Muscle layer of duodenum (tissue), 2 donors: ENCODE data around the gene RAB40C.

ENCODE experiments used
- H3K27ac ChIP-seq: one replicate; pipeline ENCODE4 v1.7.0; 2013; ENCODE audit warnings: mild to moderate bottlenecking, low read length
- H3K27me3 ChIP-seq: one replicate; pipeline ENCODE4 v1.7.0; 2013; ENCODE audit warnings: low read depth, mild to moderate bottlenecking, control low read depth, low read length
- H3K36me3 ChIP-seq, 2 donors: one replicate each; pipeline ENCODE4 v1.7.0; 2013; ENCODE audit warnings: low read length in 2 of 2, control low read depth in 1 of 2, mild to moderate bottlenecking in 1 of 2; ENCODE audit not compliant: insufficient read depth in 2 of 2, control insufficient read depth in 1 of 2
- H3K4me1 ChIP-seq, 2 donors: one replicate each; pipeline ENCODE4 v1.7.0; 2013; ENCODE audit warnings: low read length in 2 of 2, mild to moderate bottlenecking in 2 of 2, control low read depth in 1 of 2, moderate library complexity in 1 of 2; ENCODE audit not compliant: insufficient read depth in 2 of 2, control insufficient read depth in 1 of 2
- H3K4me3 ChIP-seq, 2 donors: one replicate each; pipeline ENCODE4 v1.7.0; 2013; ENCODE audit warnings: low read length in 2 of 2, low read depth in 1 of 2, mild to moderate bottlenecking in 1 of 2
- H3K9me3 ChIP-seq, 2 donors: one replicate each; pipeline ENCODE4 v1.7.0; 2013; ENCODE audit warnings: low read length in 2 of 2, control low read depth in 1 of 2, mild to moderate bottlenecking in 1 of 2; ENCODE audit not compliant: control insufficient read depth in 1 of 2
- donor health status: healthy.

The RAB40C gene, protein sequence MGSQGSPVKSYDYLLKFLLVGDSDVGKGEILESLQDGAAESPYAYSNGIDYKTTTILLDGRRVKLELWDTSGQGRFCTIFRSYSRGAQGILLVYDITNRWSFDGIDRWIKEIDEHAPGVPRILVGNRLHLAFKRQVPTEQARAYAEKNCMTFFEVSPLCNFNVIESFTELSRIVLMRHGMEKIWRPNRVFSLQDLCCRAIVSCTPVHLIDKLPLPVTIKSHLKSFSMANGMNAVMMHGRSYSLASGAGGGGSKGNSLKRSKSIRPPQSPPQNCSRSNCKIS

DNA sequence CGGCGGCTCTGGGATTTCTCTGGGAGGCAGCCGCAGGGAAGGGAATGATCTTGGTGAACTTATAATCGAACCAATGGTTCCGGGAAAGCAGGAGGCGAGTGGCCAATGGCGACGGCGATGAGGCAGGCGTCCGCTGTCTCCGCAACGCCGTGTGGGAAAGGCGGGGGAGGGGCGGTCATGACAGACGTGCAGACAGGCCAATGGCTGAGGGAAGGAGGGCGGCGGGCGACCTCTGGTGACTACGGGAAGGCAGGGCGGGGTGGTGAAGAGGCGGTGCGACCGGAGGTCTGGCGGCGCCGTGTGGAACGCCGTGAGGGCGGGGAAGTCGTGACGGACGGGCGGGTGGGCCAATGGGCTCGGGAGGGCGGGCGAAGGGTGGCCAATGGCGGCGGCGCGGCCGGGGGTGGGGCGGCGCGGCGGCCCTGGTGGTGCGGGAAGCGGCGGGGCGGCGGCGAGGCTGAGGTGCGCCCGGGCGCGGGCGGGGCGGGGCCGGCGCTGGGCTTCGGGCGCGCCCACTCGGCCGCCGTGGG, at the start of gene RAB40C:
Gene RAB40C, plus strand, starts transcription at position 409 of the 530 bp plus-strand sequence. CDS start 226 bp downstream, outside the sequence.
- Histone ChIP-seq H3K4me3 (peak within 1 kb of the TSS; percentile 76 to 92), H3K4me1 (peaks cover 18 to 39% of the 10 kb centered on the region in 2 donors), H3K36me3 (no peaks in the 10 kb centered on the region), H3K9me3 (no peaks in the 10 kb centered on the region), H3K27me3 (peaks cover 5% of the 10 kb centered on the region), H3K27ac (peak within 1 kb of the TSS; percentile 85)

DNA sequence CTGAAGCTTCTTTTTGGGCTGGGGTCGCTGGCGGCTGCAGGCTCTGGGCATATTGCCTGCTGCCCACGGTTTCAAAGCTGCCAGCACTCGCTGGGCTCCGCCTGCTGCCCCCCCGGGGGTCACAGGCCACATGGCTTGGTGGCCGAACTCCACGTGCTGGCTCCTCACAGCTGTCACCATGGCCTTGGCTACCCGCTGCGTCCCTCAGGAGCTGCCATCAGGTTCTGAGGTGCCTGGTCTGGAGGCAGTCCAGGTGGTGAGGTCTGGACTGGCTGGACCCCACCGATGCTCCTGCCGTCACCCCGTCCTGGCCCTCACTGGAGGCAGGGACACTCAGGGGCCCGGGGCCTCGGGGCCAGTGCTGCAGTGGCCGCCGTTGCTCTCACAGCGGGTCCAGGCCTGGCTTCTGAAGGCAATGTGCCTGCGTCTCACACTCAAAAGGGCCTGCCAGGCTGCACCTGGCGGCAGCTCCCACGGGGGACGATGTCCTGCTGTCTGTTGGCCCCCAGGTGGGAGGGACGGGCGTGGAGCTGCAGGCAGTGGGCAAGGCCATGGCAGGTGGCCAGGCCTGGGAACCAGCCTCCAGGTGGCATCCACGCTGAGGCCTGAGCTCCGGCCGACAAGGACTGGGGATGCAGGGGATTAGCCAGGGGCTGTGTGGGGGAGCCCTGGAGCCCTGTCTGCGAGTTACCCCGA, 49.1 kb upstream of the RAB40C start:
- Histone ChIP-seq H3K27me3 (no peaks in the 10 kb centered on the region), H3K4me1 (no peaks in the 10 kb centered on the region), H3K4me3 (no peak overlapping the region), H3K27ac (no peak overlapping the region), H3K9me3 (no peaks in the 10 kb centered on the region), H3K36me3 (peaks cover 0 to 27% of the 10 kb centered on the region in 2 donors)

DNA sequence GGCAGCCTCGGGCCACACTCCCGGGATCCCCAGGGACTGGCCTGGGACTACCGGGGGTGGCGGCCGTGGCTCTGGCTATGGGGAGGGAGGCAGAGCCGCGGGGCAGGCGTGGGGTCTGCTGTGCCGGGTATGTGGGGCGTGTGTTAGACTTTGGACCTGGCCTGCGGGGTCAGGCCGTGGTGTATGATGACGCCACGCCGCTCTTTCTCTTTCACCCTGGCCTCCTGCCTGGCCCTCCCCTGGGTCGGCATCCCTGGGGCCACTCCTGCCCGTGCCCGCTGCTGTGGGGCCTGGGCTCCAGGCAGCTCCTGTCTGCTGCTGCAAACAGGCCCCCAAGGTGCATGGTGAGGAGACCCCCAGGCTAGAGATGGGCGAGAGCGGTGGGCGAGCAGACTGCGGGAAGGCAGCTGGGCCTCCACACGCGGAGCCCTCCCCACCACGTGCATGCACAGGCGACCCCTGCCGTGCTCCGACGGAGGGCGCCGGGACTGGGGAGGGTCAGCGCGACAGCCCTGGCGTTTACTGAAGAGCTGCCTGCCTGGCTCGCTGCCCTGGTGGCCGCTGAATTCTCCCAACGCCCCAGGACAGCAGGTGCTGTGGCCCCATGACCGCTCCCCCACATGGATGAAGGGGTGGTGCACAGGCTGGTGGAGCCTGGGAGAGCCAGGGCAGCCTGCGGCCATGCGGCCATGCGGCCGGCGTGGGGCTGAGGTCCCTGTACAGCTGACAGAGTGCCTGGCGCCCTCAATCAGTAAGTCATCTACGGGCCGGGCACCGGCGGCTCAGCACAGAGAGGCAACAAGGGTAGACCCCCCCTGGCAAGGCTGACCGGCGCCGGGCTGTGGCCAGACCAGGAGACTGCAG, 46.3 kb upstream of the RAB40C start:
- Histone ChIP-seq H3K9me3 (no peaks in the 10 kb centered on the region), H3K4me3 (no peak overlapping the region), H3K27ac (no peak overlapping the region), H3K27me3 (no peaks in the 10 kb centered on the region), H3K36me3 (peaks cover 0 to 16% of the 10 kb centered on the region in 2 donors), H3K4me1 (no peaks in the 10 kb centered on the region)

DNA sequence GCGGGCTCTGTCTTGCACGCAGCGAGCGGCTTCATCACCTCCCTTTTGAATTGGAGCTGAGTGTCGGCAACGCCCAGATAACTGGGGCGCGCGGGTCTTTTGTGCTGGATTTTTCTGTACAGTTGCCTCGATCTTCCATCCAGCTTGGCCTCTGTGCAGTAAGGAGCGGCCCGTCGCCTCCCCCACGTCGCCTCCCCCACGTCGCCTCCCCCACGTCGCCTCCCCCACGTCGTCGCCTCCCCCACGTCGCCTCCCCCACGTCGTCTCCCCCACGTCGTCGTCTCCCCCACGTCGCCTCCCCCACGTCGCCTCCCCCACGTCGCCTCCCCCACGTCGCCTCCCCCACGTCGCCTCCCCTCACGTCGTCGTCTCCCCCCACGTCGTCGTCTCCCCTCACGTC, 45.3 kb upstream of the RAB40C start:
- Histone ChIP-seq H3K27me3 (no peaks in the 10 kb centered on the region), H3K4me3 (no peak overlapping the region), H3K27ac (no peak overlapping the region), H3K4me1 (no peaks in the 10 kb centered on the region), H3K36me3 (peaks cover 0 to 25% of the 10 kb centered on the region in 2 donors), H3K9me3 (no peaks in the 10 kb centered on the region)

DNA sequence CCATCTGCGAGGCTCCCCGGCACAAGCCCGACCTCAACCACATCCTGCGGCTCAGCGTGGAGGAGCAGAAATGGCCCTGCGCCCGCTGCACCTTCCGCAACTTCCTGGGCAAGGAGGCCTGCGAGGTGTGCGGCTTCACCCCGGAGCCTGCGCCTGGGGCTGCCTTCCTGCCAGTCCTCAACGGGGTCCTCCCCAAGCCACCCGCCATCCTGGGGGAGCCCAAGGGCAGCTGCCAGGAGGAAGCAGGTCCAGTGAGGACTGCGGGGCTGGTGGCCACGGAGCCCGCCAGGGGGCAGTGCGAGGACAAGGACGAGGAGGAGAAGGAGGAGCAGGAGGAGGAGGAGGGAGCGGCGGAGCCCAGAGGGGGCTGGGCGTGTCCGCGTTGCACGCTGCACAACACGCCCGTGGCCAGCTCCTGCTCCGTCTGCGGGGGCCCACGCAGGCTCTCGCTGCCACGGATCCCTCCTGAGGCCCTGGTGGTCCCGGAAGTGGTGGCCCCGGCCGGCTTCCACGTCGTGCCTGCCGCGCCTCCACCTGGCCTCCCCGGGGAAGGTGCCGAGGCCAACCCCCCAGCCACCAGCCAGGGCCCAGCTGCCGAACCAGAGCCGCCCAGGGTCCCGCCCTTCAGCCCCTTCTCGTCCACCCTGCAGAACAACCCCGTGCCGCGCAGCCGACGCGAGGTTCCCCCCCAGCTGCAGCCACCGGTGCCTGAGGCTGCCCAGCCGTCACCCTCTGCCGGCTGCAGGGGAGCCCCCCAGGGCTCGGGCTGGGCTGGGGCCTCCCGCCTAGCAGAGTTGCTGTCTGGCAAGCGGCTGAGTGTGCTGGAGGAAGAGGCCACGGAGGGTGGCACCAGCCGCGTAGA, 42.7 kb upstream of the RAB40C start:
- H3K36me3 ChIP-seq, result peaks cover 0 to 49% of the 10 kb centered on the region in 2 donors
- H3K4me3 ChIP-seq, result no peak overlapping the region
- no peak overlapping the region for H3K27ac ChIP-seq
- H3K4me1 ChIP-seq, result no peaks in the 10 kb centered on the region
- H3K27me3 ChIP-seq, result no peaks in the 10 kb centered on the region
- H3K9me3 ChIP-seq, result no peaks in the 10 kb centered on the region

DNA sequence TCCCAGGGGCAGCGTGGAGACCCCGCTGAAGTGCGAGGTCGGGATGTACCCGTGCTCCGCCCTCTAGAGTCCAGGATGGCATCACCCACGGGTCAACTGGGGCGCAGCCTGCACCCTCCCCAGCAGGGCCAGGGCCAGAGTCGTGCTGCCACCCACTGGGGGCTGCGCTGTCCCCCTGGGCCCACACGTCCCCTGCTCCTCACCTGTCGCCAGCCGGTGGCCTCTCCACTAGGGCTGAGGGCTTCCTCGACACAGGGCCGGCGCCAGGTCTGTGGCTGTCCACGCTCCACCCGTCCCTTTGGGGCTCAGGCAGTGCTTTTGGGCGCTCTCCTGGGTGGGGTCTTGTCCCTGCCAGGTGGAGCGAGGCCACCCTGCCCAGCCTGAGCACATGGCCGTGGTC, 41.3 kb upstream of the RAB40C start:
- Histone ChIP-seq H3K9me3 (no peaks in the 10 kb centered on the region), H3K4me1 (no peaks in the 10 kb centered on the region), H3K27ac (no peak overlapping the region), H3K36me3 (peaks cover 0 to 52% of the 10 kb centered on the region in 2 donors), H3K27me3 (no peaks in the 10 kb centered on the region), H3K4me3 (no peak overlapping the region)

DNA sequence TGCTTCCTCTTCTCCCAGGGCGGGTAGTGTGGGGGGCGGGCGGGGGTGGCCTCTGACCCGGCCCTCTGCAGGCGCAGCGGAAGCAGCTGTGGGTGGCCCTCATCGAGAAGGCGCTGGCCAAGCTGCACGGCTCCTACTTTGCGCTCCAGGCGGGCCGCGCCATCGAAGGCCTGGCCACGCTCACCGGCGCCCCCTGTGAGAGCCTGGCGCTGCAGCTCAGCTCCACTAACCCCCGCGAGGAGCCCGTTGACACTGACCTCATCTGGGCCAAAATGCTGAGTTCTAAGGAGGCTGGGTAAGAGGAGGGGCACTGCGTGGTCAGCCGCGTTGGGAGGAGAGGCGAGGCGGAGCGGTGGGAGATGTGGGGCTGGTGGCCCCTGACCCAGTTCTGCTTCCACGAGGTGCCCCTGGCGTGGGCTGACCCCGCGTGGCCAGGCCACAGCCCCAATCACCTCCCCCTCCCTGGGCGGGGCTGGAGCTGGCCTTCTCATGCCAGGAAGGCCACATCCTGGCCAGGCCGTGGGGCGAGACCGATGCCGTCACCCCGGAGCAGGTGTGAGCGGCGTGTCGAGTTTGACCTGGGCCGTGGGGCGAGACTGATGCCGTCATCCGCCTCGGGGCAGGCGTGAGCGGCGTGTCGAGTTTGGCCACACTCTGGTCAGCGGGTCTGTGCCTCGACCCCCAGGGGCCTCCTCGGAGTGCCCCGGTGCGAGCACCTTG, 40.2 kb upstream of the RAB40C start:
- Histone ChIP-seq H3K4me1 (no peaks in the 10 kb centered on the region), H3K9me3 (no peaks in the 10 kb centered on the region), H3K36me3 (peaks cover 0 to 57% of the 10 kb centered on the region in 2 donors), H3K27ac (no peak overlapping the region), H3K4me3 (no peak overlapping the region), H3K27me3 (no peaks in the 10 kb centered on the region)

DNA sequence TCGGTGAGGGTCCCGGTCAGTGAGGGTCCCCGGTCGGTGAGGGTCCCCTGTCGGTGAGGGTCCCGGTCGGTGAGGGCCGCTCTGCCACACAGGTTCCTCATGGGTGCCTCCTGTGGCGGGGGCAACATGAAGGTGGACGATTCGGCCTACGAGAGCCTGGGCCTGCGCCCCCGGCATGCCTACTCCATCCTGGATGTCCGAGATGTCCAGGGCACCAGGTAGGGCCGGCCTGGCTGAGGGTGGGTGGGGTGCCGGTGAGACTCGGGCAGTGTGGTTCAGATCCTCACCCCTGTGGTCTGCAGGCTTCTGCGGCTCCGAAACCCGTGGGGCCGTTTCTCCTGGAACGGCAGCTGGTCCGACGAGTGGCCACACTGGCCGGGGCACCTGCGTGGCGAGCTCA, 38.7 kb upstream of the RAB40C start:
- H3K27me3 ChIP-seq, result no peaks in the 10 kb centered on the region
- peaks cover 0 to 57% of the 10 kb centered on the region in 2 donors for H3K36me3 ChIP-seq
- no peaks in the 10 kb centered on the region for H3K9me3 ChIP-seq
- H3K4me3 ChIP-seq, result no peak overlapping the region
- H3K4me1 ChIP-seq, result no peaks in the 10 kb centered on the region
- no peak overlapping the region for H3K27ac ChIP-seq

DNA sequence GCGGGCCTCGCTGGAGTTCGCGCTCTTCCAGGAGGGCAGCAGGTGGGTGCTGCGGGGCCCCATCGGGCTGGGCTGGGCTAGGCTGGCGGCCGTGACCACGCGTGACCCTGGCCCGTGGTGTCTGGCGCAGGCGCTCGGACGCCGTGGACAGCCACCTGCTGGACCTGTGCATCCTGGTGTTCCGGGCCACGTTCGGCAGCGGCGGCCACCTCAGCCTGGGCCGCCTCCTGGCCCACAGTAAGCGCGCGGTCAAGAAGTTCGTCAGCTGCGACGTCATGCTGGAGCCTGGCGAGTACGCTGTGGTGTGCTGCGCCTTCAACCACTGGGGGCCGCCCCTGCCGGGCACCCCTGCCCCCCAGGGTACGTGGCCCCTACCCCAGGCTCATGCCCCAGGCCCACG, 37.7 kb upstream of the RAB40C start:
- no peaks in the 10 kb centered on the region for H3K27me3 ChIP-seq
- no peak overlapping the region for H3K4me3 ChIP-seq
- no peaks in the 10 kb centered on the region for H3K9me3 ChIP-seq
- H3K27ac ChIP-seq, result no peak overlapping the region
- H3K36me3 ChIP-seq, result peaks cover 0 to 57% of the 10 kb centered on the region in 2 donors
- no peaks in the 10 kb centered on the region for H3K4me1 ChIP-seq

DNA sequence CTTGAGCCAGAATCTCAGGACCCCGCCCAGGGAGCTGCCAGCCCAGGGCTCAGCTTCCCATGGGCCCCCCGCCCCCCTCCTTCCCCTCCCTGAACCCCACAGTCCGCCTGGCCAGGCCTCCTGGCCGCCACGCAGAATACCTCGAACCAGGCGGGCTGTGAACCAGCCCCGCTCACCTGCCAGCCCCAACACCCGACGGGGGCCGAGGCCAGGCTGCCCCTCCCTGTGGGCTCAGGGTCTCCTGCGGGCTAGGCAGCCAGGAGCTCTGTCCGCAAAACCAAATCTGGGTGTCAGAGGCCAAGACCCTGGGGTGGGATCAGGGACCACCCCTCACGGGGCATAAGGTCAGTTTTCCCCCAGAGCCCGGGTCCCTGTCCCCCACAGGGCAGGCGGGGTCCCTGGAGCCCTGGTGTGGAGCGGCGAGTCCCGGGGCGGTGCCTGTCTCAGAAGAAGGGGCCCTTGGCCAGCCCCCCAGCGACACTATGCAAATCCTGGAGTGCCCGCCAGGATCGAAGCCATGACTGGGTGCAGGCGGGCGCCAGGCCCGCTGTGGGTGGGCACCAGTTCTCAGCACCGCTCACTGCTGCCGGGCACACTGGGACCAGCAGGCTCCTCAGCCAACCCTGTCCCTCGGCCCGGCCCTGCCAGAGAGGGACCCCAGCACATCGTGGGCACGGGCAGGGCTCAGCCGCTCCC, 36.1 kb upstream of the RAB40C start:
- Histone ChIP-seq H3K27me3 (no peaks in the 10 kb centered on the region), H3K27ac (no peak overlapping the region), H3K9me3 (no peaks in the 10 kb centered on the region), H3K36me3 (peaks cover 0 to 43% of the 10 kb centered on the region in 2 donors), H3K4me3 (no peak overlapping the region), H3K4me1 (no peaks in the 10 kb centered on the region)
